Transverse colon (tissue), 4 donors: ENCODE data around the gene RHNO1.

ENCODE experiments used
- EP300 ChIP-seq: sonication (generic); formaldehyde crosslinking; IDR thresholded peaks from one replicate; pipeline ENCODE4 v1.6.1; 2017; ENCODE audit warnings: antibody characterized with exemption, low read depth
- POLR2AphosphoS5 ChIP-seq, 3 donors: sonication (generic); formaldehyde crosslinking; IDR thresholded peaks; one replicate each; pipeline ENCODE4 v1.6.1; 2016; ENCODE audit warnings: antibody characterized with exemption in 3 of 3
- TF ChIP-seq, protein P1 (sequence below), 5 experiments: fragments of 200-600 bp in 3 of 5; fragments of 450-650 bp in 2 of 5; sonication (generic) in 3 of 5; IDR thresholded peaks; 1 replicate in 2 of 5; 2 replicates in 3 of 5; pipeline ENCODE4 v1.5.1; 2016 to 2017; ENCODE audit warnings: antibody characterized with exemption in 5 of 5, inconsistent platforms in 3 of 5, mild to moderate bottlenecking in 2 of 5, moderate library complexity in 1 of 5

- TF ChIP-seq, protein P1, sequence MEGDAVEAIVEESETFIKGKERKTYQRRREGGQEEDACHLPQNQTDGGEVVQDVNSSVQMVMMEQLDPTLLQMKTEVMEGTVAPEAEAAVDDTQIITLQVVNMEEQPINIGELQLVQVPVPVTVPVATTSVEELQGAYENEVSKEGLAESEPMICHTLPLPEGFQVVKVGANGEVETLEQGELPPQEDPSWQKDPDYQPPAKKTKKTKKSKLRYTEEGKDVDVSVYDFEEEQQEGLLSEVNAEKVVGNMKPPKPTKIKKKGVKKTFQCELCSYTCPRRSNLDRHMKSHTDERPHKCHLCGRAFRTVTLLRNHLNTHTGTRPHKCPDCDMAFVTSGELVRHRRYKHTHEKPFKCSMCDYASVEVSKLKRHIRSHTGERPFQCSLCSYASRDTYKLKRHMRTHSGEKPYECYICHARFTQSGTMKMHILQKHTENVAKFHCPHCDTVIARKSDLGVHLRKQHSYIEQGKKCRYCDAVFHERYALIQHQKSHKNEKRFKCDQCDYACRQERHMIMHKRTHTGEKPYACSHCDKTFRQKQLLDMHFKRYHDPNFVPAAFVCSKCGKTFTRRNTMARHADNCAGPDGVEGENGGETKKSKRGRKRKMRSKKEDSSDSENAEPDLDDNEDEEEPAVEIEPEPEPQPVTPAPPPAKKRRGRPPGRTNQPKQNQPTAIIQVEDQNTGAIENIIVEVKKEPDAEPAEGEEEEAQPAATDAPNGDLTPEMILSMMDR (IDR thresholded peaks at IDR 0.05) = no peak
- TF ChIP-seq EP300 = no peak
- no peak for TF ChIP-seq POLR2AphosphoS5 (IDR thresholded peaks at IDR 0.05)
Observed at GRCh38 chr12:2895051-2895451, 18.0 kb downstream of the RHNO1 start.
